ENCODE results near the gene TRPM3.

The TRPM3 gene

DNA sequence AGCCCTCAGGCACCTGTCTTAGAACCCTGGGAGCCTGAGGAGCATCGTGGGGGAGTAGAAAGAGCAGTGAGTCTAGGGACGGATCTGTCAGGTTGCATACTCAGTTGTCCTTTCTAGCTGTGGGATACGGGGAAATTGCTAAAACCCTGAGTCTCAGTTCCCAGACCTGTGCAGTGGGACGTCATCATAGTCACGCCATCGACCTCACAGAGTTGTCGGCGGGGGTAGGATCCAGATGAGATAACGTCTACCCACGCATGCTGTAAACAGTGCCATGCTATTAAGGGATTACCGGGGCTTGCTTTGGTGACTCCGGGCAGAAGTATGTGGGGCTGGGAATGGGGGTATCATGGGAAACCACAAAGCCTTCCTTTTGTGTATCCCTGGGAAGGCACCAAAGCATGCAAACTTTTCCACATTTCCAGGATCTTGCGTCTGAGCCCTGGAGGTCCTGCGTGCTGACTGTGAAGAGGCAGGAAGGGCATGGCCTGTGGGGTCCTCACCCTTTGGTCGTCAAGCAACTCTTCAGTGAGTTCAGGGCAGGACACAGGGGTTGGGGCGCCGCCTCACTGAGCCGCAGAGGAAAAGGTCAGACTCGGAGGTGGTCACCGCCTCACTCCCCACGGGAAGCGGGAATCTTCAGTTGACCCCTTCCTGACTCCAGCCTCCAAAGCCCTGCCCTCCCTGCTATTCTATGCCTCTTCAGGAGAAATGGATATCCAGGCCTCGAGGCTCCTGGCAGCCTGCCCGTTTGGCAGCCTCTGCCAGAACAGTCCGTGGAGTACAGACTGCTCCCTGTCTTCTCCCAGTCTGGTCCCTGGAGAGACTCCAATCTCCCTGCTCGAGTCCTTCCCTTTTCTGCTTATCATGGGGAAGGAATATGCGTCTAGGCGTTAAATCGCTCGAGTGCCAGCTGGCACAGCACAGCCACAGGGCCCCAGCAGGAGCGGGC, 520.1 kb downstream of the TRPM3 start:
- TF ChIP-seq, protein P1, sequence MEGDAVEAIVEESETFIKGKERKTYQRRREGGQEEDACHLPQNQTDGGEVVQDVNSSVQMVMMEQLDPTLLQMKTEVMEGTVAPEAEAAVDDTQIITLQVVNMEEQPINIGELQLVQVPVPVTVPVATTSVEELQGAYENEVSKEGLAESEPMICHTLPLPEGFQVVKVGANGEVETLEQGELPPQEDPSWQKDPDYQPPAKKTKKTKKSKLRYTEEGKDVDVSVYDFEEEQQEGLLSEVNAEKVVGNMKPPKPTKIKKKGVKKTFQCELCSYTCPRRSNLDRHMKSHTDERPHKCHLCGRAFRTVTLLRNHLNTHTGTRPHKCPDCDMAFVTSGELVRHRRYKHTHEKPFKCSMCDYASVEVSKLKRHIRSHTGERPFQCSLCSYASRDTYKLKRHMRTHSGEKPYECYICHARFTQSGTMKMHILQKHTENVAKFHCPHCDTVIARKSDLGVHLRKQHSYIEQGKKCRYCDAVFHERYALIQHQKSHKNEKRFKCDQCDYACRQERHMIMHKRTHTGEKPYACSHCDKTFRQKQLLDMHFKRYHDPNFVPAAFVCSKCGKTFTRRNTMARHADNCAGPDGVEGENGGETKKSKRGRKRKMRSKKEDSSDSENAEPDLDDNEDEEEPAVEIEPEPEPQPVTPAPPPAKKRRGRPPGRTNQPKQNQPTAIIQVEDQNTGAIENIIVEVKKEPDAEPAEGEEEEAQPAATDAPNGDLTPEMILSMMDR (IDR thresholded peaks at IDR 0.05) = no peak
- peak overlapping the region; percentile 38 for H3K4me3 ChIP-seq (ENCODE audit: low read depth, low read length)
- H3K4me1 ChIP-seq = peaks cover 9% of the 10 kb centered on the region
- peak overlapping the region; percentile 70 for H2AFZ ChIP-seq
- peak overlapping the region; percentile 24 for H3K4me2 ChIP-seq (ENCODE audit: low read length)
- peak overlapping the region; percentile 84 for H3K27ac ChIP-seq
- no peaks in the 10 kb centered on the region for H3K79me2 ChIP-seq
- H3K9me3 ChIP-seq (ENCODE audit: control insufficient read depth, low read length) = no peaks in the 10 kb centered on the region
- no peaks in the 10 kb centered on the region for H3K36me3 ChIP-seq (ENCODE audit: control insufficient read depth, insufficient read depth, low read length)
- no peaks in the 10 kb centered on the region for H3K27me3 ChIP-seq (ENCODE audit: control insufficient read depth, insufficient read depth, low read length)
- H3K9ac ChIP-seq = no peak overlapping the region

DNA sequence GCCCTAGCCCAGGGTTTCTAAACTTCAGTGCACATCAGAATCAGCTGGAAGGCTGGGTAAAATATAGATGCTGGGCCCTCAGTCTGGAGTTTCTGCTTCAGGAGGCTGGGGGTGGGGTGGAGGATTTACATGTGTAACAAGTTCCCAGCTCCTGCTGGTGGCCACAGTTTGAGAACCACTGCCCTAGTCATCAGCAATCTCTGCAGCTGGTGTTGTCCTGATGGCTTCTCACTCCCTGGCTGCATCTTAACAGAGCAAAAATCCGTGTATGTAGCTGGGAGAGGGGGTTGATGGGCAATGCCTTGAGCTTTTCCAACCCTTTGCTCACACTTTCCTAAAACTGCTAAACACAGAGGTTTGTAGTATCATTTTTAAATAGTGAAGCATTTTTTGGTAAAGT, 520.9 kb downstream of the TRPM3 start:
- H3K27ac ChIP-seq = peak overlapping the region; percentile 84
- TF ChIP-seq, protein P1 (IDR thresholded peaks at IDR 0.05) = no peak
- no peaks in the 10 kb centered on the region for H3K36me3 ChIP-seq (ENCODE audit: control insufficient read depth, insufficient read depth, low read length)
- H3K4me2 ChIP-seq (ENCODE audit: low read length) = no peak overlapping the region
- H3K4me1 ChIP-seq = peaks cover 9% of the 10 kb centered on the region
- H3K9ac ChIP-seq = no peak overlapping the region
- no peak overlapping the region for H3K4me3 ChIP-seq (ENCODE audit: low read depth, low read length)
- no peak overlapping the region for H2AFZ ChIP-seq
- H3K27me3 ChIP-seq (ENCODE audit: control insufficient read depth, insufficient read depth, low read length) = no peaks in the 10 kb centered on the region
- H3K79me2 ChIP-seq = no peaks in the 10 kb centered on the region
- no peaks in the 10 kb centered on the region for H3K9me3 ChIP-seq (ENCODE audit: control insufficient read depth, low read length)

DNA sequence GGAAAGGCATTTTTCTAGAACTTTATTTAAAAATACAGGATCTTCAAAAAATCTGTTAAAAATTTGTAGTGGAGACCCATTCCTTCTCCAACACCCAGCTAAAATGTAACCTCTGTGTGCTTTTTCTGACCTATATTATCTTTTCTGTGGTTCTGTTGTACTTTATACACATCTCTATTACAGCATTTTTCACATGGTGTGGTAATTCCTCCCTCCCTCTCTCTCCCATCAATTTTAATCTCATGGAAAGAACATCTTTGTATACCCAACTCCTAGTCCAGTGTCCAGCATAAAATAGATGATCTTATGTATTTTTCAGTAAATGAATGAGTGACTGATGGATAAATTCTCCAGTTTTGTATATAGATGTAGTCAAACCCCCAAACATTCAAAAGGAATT, 523.5 kb downstream of the TRPM3 start:
- Histone ChIP-seq H3K36me3 (ENCODE audit: control insufficient read depth, insufficient read depth, low read length) (no peaks in the 10 kb centered on the region), H3K9ac (no peak overlapping the region), H3K27me3 (ENCODE audit: control insufficient read depth, insufficient read depth, low read length) (no peaks in the 10 kb centered on the region), H3K4me2 (ENCODE audit: low read length) (no peak overlapping the region), H3K79me2 (no peaks in the 10 kb centered on the region), H3K9me3 (ENCODE audit: control insufficient read depth, low read length) (no peaks in the 10 kb centered on the region), H3K4me1 (peaks cover 9% of the 10 kb centered on the region), H3K27ac (no peak overlapping the region), H2AFZ (no peak overlapping the region), H3K4me3 (ENCODE audit: low read depth, low read length) (no peak overlapping the region)
- TF ChIP-seq, protein P1 (IDR thresholded peaks at IDR 0.05) = no peak

DNA sequence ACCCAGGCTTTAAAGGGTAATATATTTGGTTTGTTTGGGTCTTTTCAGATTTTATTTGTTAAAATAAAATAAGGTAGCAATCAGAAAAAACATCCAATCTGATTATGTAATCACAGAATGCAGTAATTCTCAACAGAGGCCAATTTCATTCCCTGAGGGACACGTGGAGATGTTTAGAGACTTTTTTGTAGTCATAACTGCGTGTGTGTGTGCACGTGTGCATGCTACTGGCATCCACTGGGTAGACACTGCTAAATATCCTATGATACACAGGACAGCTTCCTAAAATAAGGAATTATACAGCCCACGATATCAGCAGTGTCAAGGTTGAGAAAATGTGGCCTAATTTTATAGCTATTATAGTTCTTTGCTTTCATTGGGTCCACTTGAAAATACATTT, 526.2 kb downstream of the TRPM3 start:
- H3K27ac ChIP-seq = no peak overlapping the region

More for the DNA sequence above, 526.2 kb downstream of the TRPM3 start:
- Histone ChIP-seq H3K4me1 (no peaks in the 10 kb centered on the region), H3K9ac (no peak overlapping the region), H3K27me3 (ENCODE audit: control insufficient read depth, insufficient read depth, low read length) (no peaks in the 10 kb centered on the region), H2AFZ (no peak overlapping the region), H3K4me2 (ENCODE audit: low read length) (no peak overlapping the region), H3K36me3 (ENCODE audit: control insufficient read depth, insufficient read depth, low read length) (no peaks in the 10 kb centered on the region), H3K4me3 (ENCODE audit: low read depth, low read length) (no peak overlapping the region), H3K9me3 (ENCODE audit: control insufficient read depth, low read length) (no peaks in the 10 kb centered on the region), H3K79me2 (no peaks in the 10 kb centered on the region)
- TF ChIP-seq, protein P1 (IDR thresholded peaks at IDR 0.05) = no peak
